HFFc6 (cell line): ENCODE measurements around the gene SLC3A2. TPM values are rescaled to one million over a fixed set of nuclear protein-coding genes. Genes with fewer than 3 reads are reported as not detected.

Experiments
- DNase-seq: peaks from one replicate; pipeline ENCODE4 v3.0.0-alpha.2; 2018
- H3K27ac Mint-ChIP-seq: 2 replicates; pipeline ENCODE4 v1.8.0; 2020; ENCODE audit warnings: mild to moderate bottlenecking, mixed read lengths
- H3K27me3 Mint-ChIP-seq: 2 replicates; pipeline ENCODE4 v1.8.0; 2021; ENCODE audit warnings: mild to moderate bottlenecking, moderate library complexity, mixed read lengths; ENCODE audit not compliant: insufficient read depth
- H3K36me3 Mint-ChIP-seq: 2 replicates; pipeline ENCODE4 v1.8.0; 2021; ENCODE audit warnings: low read depth, mixed read lengths
- H3K4me1 Mint-ChIP-seq: 2 replicates; pipeline ENCODE4 v1.8.0; 2020; ENCODE audit warnings: low read depth, mixed read lengths
- H3K4me3 Mint-ChIP-seq: 2 replicates; pipeline ENCODE4 v1.8.0; 2020; ENCODE audit warnings: mild to moderate bottlenecking, moderate library complexity, mixed read lengths
- H3K9me3 Mint-ChIP-seq: 2 replicates; pipeline ENCODE4 v1.8.0; 2020; ENCODE audit warnings: mild to moderate bottlenecking, mixed read lengths
- CTCF ChIP-seq: fragments of 200-600 bp; sonication (generic); IDR thresholded peaks from 2 replicates; pipeline ENCODE4 v1.5.0; 2021; ENCODE audit warnings: antibody characterized with exemption, mild to moderate bottlenecking
- total RNA-seq, 6 experiments: library from RNA; stranded (reverse); fragmentation: NEBNext Ultra II Directional; extraction: Animal tissue kit (Norgen Biotek cat#: 25700); gene quantifications; 2 replicates in 1 of 6; 3 replicates in 5 of 6; pipeline ENCODE4 v1.2.3, GENCODE V29; 2021

SLC3A2 gene
- total RNA-seq, 6 experiments from 2014 or later, result 140 to 206 (median 180) TPM

- H3K27me3 Mint-ChIP-seq, result peaks cover 44% of the 10 kb centered on the region
- H3K4me3 Mint-ChIP-seq, result no peak overlapping the region
- TF ChIP-seq CTCF, result no peak
- H3K27ac Mint-ChIP-seq, result no peak overlapping the region
- H3K4me1 Mint-ChIP-seq, result 0 out of 2 replicates have a peak, but pooled peaks cover 6% of the 10 kb centered on the region
- no peaks in the 10 kb centered on the region for H3K36me3 Mint-ChIP-seq
- no peak for DNase-seq
- H3K9me3 Mint-ChIP-seq, result no peaks in the 10 kb centered on the region
Observed at GRCh38 chr11:62925308-62925707, 44.6 kb downstream of the SLC3A2 start.

- Mint-ChIP-seq H3K27ac (no peak overlapping the region), H3K27me3 (peaks cover 41% of the 10 kb centered on the region), H3K4me3 (no peak overlapping the region), H3K4me1 (0 out of 2 replicates have a peak, but pooled peaks cover 6% of the 10 kb centered on the region), H3K9me3 (no peaks in the 10 kb centered on the region), H3K36me3 (no peaks in the 10 kb centered on the region)
- DNase-seq, result no peak
- TF ChIP-seq CTCF, result no peak
Observed at GRCh38 chr11:62925745-62926679, 45.3 kb downstream of the SLC3A2 start.

- H3K36me3 Mint-ChIP-seq, result no peaks in the 10 kb centered on the region
- H3K27me3 Mint-ChIP-seq, result peaks cover 37% of the 10 kb centered on the region
- H3K27ac Mint-ChIP-seq, result no peak overlapping the region
- no peak overlapping the region for H3K4me3 Mint-ChIP-seq
- H3K4me1 Mint-ChIP-seq, result 0 out of 2 replicates have a peak, but pooled peaks cover 1% of the 10 kb centered on the region
- DNase-seq, result no peak
- H3K9me3 Mint-ChIP-seq, result no peaks in the 10 kb centered on the region
- no peak for TF ChIP-seq CTCF
Observed at GRCh38 chr11:62926680-62927455, 46.2 kb downstream of the SLC3A2 start.

- Mint-ChIP-seq H3K36me3 (no peaks in the 10 kb centered on the region), H3K9me3 (no peaks in the 10 kb centered on the region), H3K27me3 (peaks cover 33% of the 10 kb centered on the region), H3K27ac (no peak overlapping the region), H3K4me3 (no peak overlapping the region), H3K4me1 (no peaks in the 10 kb centered on the region)
- no peak for TF ChIP-seq CTCF
- DNase-seq, result no peak
Observed at GRCh38 chr11:62928011-62928410, 47.3 kb downstream of the SLC3A2 start.

GRCh38 chr11:62930157-62930556, 49.5 kb downstream of the SLC3A2 start:
- DNase-seq, result no peak
- no peaks in the 10 kb centered on the region for H3K36me3 Mint-ChIP-seq
- H3K4me1 Mint-ChIP-seq, result no peaks in the 10 kb centered on the region
- no peak overlapping the region for H3K4me3 Mint-ChIP-seq
- H3K9me3 Mint-ChIP-seq, result no peaks in the 10 kb centered on the region
- H3K27me3 Mint-ChIP-seq, result peaks cover 23% of the 10 kb centered on the region
- no peak overlapping the region for H3K27ac Mint-ChIP-seq
- TF ChIP-seq CTCF, result no peak
